ENCODE results near the gene CELA2B. TPM values are rescaled to one million over a fixed set of nuclear protein-coding genes. Genes with fewer than 3 reads are reported as not detected.

The CELA2B gene
- total and polyA plus RNA-seq, 4 donors: not detected

GRCh38 chr1:15523104-15524020 is 47.5 kb downstream of the CELA2B start:
- no peak for TF ChIP-seq NR2F2 (IDR thresholded peaks at IDR 0.05)
- TF ChIP-seq REST (IDR thresholded peaks at IDR 0.05): peak; percentile 3
- no peak for DNase-seq (ENCODE audit: low spot score)
- Histone ChIP-seq H3K9me3 (ENCODE audit: control insufficient read depth in 4 of 4, low read length in 3 of 4) (no peaks in the 10 kb centered on the region), H3K36me3 (ENCODE audit: control insufficient read depth in 4 of 4, insufficient read depth in 3 of 4, low read depth in 1 of 4, low read length in 3 of 4) (no peaks in the 10 kb centered on the region), H3K4me3 (ENCODE audit: low read depth in 1 of 3, low read length in 3 of 3) (peak overlapping the region; percentile 51 to 78 (median 65)), H3K27me3 (ENCODE audit: control insufficient read depth in 4 of 4, insufficient read depth in 4 of 4, low read length in 3 of 4) (no peaks in the 10 kb centered on the region), H3K9ac (ENCODE audit: low read depth in 1 of 2, low read length in 2 of 2) (peak overlapping the region; percentile 78 to 80), H3K4me1 (ENCODE audit: control insufficient read depth in 4 of 4, insufficient read depth in 4 of 4, low read length in 3 of 4) (peaks cover 3 to 35% (median 24%) of the 10 kb centered on the region in 4 donors), H3K27ac (ENCODE audit: low read depth in 1 of 2, low read length in 2 of 2) (peak overlapping the region; percentile 82 to 99)
- 44% methylated on average over 18 of the region's 18 CpGs for WGBS

GRCh38 chr1:15524021-15524282 is 48.0 kb downstream of the CELA2B start, which contains the start of gene CASP9:
Gene CASP9, minus strand, starts transcription at chr1:15524215. Its CDS starts 15 bp downstream, at chr1:15524200.
- Histone ChIP-seq H3K9me3 (ENCODE audit: control insufficient read depth in 4 of 4, low read length in 3 of 4) (no peaks in the 10 kb centered on the region), H3K9ac (ENCODE audit: low read depth in 1 of 2, low read length in 2 of 2) (peak within 1 kb of the TSS; percentile 79 to 80), H3K4me1 (ENCODE audit: control insufficient read depth in 4 of 4, insufficient read depth in 4 of 4, low read length in 3 of 4) (peaks cover 3 to 35% (median 24%) of the 10 kb centered on the region in 4 donors), H3K4me3 (ENCODE audit: low read depth in 1 of 3, low read length in 3 of 3) (peak within 1 kb of the TSS; percentile 71 to 78 (median 75)), H3K36me3 (ENCODE audit: control insufficient read depth in 4 of 4, insufficient read depth in 3 of 4, low read depth in 1 of 4, low read length in 3 of 4) (no peaks in the 10 kb centered on the region), H3K27me3 (ENCODE audit: control insufficient read depth in 4 of 4, insufficient read depth in 4 of 4, low read length in 3 of 4) (no peaks in the 10 kb centered on the region), H3K27ac (ENCODE audit: low read depth in 1 of 2, low read length in 2 of 2) (peak within 1 kb of the TSS; percentile 98 to 99)
- TF ChIP-seq NR2F2 (IDR thresholded peaks at IDR 0.05) (no peak), JUND (IDR thresholded peaks at IDR 0.05) (no peak), SP1 (IDR thresholded peaks at IDR 0.05) (no peak), ZBTB33 (IDR thresholded peaks at IDR 0.05) (no peak), HNF4A (conservative IDR thresholded peaks at IDR 0.05) (no peak)
- TF ChIP-seq, protein P1, sequence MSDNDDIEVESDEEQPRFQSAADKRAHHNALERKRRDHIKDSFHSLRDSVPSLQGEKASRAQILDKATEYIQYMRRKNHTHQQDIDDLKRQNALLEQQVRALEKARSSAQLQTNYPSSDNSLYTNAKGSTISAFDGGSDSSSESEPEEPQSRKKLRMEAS (IDR thresholded peaks at IDR 0.05): no peak
- DNase-seq (ENCODE audit: low spot score): no peak
- WGBS: under 1% methylated on average over 27 of the region's 27 CpGs

- DNase-seq (ENCODE audit: low spot score): peak; percentile 100
- TF ChIP-seq YY1 (IDR thresholded peaks at IDR 0.05) (no peak), FOXA2 (IDR thresholded peaks at IDR 0.05) (no peak), TAF1 (conservative IDR thresholded peaks at IDR 0.05) (no peak), RXRA (IDR thresholded peaks at IDR 0.05) (peak in 1 of 2 donors; percentile 70), RAD21 (IDR thresholded peaks at IDR 0.05) (no peak), HNF4G (IDR thresholded peaks at IDR 0.05) (no peak), NR2F2 (IDR thresholded peaks at IDR 0.05) (peak; percentile 48), SP1 (IDR thresholded peaks at IDR 0.05) (peak; percentile 51), ZBTB33 (IDR thresholded peaks at IDR 0.05) (no peak), FOXA1 (IDR thresholded peaks at IDR 0.05) (no peak), JUND (IDR thresholded peaks at IDR 0.05) (peak in 1 of 2 donors; percentile 19)
- TF ChIP-seq, protein P1 (IDR thresholded peaks at IDR 0.05): no peak
- TF ChIP-seq, protein P2, sequence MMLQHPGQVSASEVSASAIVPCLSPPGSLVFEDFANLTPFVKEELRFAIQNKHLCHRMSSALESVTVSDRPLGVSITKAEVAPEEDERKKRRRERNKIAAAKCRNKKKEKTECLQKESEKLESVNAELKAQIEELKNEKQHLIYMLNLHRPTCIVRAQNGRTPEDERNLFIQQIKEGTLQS (IDR thresholded peaks at IDR 0.05): no peak
Measured at GRCh38 chr1:15524283-15525049, 48.6 kb downstream of the CELA2B start.

More at GRCh38 chr1:15524283-15525049, 48.6 kb downstream of the CELA2B start:
- peak overlapping the region; percentile 71 to 78 (median 75) for H3K4me3 ChIP-seq (ENCODE audit: low read depth in 1 of 3, low read length in 3 of 3)
- no peaks in the 10 kb centered on the region for H3K27me3 ChIP-seq (ENCODE audit: control insufficient read depth in 4 of 4, insufficient read depth in 4 of 4, low read length in 3 of 4)
- 1% methylated on average over 88 of the region's 88 CpGs for WGBS
- peak overlapping the region; percentile 98 to 99 for H3K27ac ChIP-seq (ENCODE audit: low read depth in 1 of 2, low read length in 2 of 2)
- no peaks in the 10 kb centered on the region for H3K9me3 ChIP-seq (ENCODE audit: control insufficient read depth in 4 of 4, low read length in 3 of 4)
- H3K9ac ChIP-seq (ENCODE audit: low read depth in 1 of 2, low read length in 2 of 2): no peak overlapping the region
- peaks cover 3 to 35% (median 24%) of the 10 kb centered on the region in 4 donors for H3K4me1 ChIP-seq (ENCODE audit: control insufficient read depth in 4 of 4, insufficient read depth in 4 of 4, low read length in 3 of 4)
- no peaks in the 10 kb centered on the region for H3K36me3 ChIP-seq (ENCODE audit: control insufficient read depth in 4 of 4, insufficient read depth in 3 of 4, low read depth in 1 of 4, low read length in 3 of 4)
